H1 (cell line): ENCODE measurements around the gene ZNF697. TPM values are rescaled to one million over a fixed set of nuclear protein-coding genes. Genes with fewer than 3 reads are reported as not detected.

Source experiments
- CEBPB ChIP-seq: IDR thresholded peaks from 2 replicates; pipeline ENCODE4 v1.6.1; 2012; ENCODE audit warnings: low read depth, low read length
- FOSL1 ChIP-seq: IDR thresholded peaks from 2 replicates; pipeline ENCODE4 v1.6.1; 2011; ENCODE audit warnings: mild to moderate bottlenecking, low read depth, low read length, moderate library complexity; ENCODE audit not compliant: insufficient read depth
- GABPA ChIP-seq: IDR thresholded peaks from 2 replicates; pipeline ENCODE4 v1.6.1; 2011; ENCODE audit warnings: mild to moderate bottlenecking, low read length, moderate library complexity, borderline replicate concordance; ENCODE audit not compliant: insufficient read depth
- POLR2AphosphoS5 ChIP-seq: IDR thresholded peaks from 2 replicates; pipeline ENCODE4 v1.6.1; 2011; ENCODE audit warnings: low read depth, low read length
- RNF2 ChIP-seq: fragments of 200-900, 300-1000 bp; sonication (generic); IDR thresholded peaks from 2 replicates; pipeline ENCODE4 v1.7.1; 2016; ENCODE audit warnings: borderline replicate concordance, low read depth, mild to moderate bottlenecking, antibody characterized with exemption, low read length; ENCODE audit not compliant: poor library complexity, severe bottlenecking; ENCODE audit errors: missing control alignments
- SP1 ChIP-seq: IDR thresholded peaks from 2 replicates; pipeline ENCODE4 v1.6.1; 2011; ENCODE audit warnings: low read depth, low read length
- SP2 ChIP-seq: IDR thresholded peaks from 2 replicates; pipeline ENCODE4 v1.6.1; 2012; ENCODE audit warnings: mild to moderate bottlenecking, low read length, inconsistent platforms
- polyA plus RNA-seq, 7 experiments: library from polyadenylated mRNA; depleted of rRNA in 3 of 7; stranded (reverse) in 5 of 7; unstranded in 2 of 7; fragments of >200 nt in 5 of 7; fragments of 200-250 nt in 2 of 7; gene quantifications; 1 replicate in 5 of 7; 2 replicates in 1 of 7; 4 replicates in 1 of 7; pipeline versions ENCODE4 v1.2.1 to v1.2.3, GENCODE V29; 2011 to 2013; ENCODE audit warnings: missing spikeins in 2 of 7, mixed read lengths in 2 of 7
- total RNA-seq: library from RNA; stranded (reverse); fragmentation: NEBNext Ultra II Directional; extraction: Animal tissue kit (Norgen Biotek cat#: 25700); gene quantifications from 2 replicates; pipeline ENCODE4 v1.2.1, GENCODE V29; 2021
- TF ChIP-seq, protein P1 (sequence below), 3 experiments: IDR thresholded peaks; 1 replicate in 2 of 3; 2 replicates in 1 of 3; pipeline versions ENCODE4 v1.5.1 to v1.6.1; 2011; ENCODE audit warnings: low read length in 3 of 3, mild to moderate bottlenecking in 3 of 3, inconsistent platforms in 2 of 3, low read depth in 1 of 3, moderate library complexity in 1 of 3; ENCODE audit not compliant: insufficient read depth in 1 of 3; ENCODE audit errors: control extremely low read depth in 1 of 3

ZNF697 gene
- total and polyA plus RNA-seq, 2 of the 8 experiments (the other 6 are each of a cell fraction or from before 2014, with no cell fraction given), result 5.6 to 18.3 TPM

DNA sequence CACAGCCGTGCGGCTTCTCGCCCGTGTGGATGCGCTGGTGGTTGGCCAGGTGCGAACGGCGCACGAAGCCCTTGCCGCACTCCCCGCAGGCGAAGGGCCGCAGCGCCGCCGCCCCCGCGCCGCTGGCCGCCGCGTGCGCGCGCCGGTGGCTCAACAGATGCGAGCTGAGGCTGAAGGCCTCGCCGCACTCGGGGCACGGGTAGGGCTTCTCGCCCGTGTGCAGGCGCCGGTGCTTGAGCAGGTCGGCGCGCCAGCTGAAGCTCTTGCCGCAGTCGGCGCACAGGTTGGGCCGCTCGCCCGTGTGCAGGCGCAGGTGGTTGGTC, 24.9 kb downstream of the ZNF697 start (continued):
- TF ChIP-seq SP1 (no peak), RNF2 (no peak), CEBPB (no peak), FOSL1 (no peak), POLR2AphosphoS5 (no peak), SP2 (no peak), GABPA (no peak)
- TF ChIP-seq, protein P1, sequence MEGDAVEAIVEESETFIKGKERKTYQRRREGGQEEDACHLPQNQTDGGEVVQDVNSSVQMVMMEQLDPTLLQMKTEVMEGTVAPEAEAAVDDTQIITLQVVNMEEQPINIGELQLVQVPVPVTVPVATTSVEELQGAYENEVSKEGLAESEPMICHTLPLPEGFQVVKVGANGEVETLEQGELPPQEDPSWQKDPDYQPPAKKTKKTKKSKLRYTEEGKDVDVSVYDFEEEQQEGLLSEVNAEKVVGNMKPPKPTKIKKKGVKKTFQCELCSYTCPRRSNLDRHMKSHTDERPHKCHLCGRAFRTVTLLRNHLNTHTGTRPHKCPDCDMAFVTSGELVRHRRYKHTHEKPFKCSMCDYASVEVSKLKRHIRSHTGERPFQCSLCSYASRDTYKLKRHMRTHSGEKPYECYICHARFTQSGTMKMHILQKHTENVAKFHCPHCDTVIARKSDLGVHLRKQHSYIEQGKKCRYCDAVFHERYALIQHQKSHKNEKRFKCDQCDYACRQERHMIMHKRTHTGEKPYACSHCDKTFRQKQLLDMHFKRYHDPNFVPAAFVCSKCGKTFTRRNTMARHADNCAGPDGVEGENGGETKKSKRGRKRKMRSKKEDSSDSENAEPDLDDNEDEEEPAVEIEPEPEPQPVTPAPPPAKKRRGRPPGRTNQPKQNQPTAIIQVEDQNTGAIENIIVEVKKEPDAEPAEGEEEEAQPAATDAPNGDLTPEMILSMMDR (IDR thresholded peaks at IDR 0.05; ENCODE audit: control extremely low read depth in 1 of 3, insufficient read depth in 1 of 3, low read depth in 1 of 3, low read length in 3 of 3), result no peak
